CD4-positive, alpha-beta T cell treated with Interleukin-15 for 4 hours (primary cell): ENCODE data around the gene RALGDS.
A peak's percentile ranks its signal among the peaks of the same experiment; 100 is the strongest.

Experiments
- DNase-seq: peaks from one replicate; pipeline ENCODE4 v3.0.0-alpha.2; 2020; ENCODE audit warnings: low spot score

The RALGDS gene

DNA sequence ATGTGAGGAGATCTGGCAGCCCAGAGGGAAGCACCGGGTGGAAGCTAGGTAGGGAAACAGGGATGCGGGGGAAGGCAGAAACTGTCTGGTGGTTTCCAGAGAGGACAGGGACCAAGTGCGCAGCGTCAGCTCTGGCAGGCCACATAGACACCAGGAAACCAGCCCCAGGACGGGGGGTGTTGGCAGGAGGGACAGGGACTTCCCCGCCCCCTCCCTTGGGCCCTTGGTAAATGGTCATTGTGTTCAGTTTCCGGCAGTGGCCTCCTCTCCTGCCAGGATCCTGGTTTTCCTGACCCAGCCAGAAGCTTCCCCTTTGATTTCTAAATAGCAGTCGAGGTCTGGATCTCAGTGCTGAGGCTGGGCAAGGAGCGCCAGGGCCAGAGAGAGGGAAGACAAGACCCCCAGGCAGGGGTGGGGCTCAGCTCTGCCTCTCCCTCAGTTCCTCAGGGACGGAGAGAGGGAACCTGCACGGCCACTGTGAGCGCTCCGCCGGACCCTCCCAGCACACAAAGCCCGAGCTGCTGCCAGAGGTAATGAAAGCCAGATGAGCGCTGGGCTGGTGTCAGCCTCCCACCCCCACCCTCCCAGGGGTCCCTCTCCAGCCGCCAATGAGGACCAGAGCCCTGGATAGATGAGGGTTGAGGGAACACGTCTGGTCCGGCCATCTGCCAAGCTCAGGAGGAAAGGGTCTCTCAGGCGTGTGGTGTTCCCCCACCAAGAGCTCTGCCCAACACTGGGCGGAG is 1.8 kb downstream of the RALGDS start:
- DNase-seq, result no peak

DNA sequence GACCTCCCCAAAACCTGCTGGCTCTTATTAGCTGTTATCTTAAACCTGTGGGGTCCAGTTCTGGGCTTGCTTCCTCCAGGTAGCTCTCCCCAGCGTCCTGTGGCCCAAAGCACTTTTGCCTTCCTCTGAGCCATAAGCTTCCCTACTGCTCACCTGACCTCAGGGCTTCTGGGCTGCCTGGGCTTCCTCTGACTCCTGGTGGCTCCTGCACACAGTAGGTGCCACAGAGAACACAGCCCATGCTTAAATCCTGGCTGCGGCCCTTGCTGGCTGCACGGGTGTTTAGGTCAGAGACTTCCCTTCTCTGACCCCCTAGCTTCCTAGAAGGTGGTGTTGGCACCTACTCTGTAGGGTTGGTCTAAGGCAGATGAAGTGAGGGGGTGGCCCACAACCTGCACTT is 2.5 kb downstream of the RALGDS start:
- no peak for DNase-seq

DNA sequence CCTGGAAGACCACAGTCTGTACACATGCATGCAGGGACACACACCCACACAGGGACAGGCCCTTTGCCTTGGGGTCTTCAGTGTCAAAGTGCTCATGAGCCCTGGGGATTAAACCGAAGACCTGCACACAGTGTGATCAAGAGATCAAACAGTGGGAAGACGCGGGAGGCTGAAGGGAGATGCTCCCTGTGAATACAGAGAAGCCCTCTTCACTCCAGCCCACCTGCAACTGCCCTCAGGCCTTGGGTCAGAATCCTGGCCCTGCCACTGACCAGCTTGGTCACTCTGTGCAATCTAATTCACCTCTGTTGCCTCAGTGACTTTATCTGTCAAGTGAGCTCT is 2.9 kb downstream of the RALGDS start:
- DNase-seq, result no peak

DNA sequence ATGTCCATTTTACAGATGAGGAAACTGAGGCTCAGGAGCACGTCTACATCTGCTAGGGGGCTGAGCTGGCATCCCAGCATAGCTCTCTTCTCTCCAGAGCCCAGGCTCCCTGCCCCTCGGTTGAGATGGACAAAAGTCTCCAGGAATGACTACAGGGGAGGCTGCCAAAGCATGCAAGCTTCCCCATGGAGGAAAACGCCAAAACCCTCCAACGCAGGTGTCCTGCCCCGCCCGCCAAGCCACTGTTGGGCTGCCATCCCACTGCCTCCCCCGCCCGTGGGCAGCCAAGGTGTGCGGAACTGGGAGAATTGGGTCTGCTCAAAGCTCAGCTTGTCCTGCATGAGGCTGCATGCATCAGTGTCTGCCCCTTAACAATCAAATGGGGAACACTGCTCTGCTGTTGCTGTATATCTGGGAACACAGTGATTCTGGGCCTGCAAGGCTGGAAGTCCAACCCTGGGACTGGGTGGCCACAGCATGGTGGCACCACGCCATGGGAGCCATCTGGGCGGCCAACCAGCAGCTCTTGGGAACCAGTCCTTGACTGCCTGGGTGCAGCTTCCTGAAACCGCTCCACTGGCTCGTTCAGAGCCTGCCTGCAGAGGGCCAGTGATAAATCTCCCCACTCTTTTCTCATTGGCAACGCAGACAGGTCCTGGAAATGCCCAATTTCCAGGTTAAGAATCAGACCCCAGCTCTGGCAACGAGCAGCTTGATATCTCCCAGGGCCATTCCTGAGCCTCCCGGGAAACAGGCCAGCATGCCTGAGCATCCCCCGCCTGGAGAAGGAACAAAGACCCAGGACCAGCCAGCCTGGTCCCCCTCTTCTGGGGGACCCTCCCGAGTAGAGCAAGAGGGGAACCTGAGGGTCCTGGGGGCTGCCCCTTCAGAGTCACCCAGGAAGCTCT is 3.5 kb downstream of the RALGDS start:
- no peak for DNase-seq

DNA sequence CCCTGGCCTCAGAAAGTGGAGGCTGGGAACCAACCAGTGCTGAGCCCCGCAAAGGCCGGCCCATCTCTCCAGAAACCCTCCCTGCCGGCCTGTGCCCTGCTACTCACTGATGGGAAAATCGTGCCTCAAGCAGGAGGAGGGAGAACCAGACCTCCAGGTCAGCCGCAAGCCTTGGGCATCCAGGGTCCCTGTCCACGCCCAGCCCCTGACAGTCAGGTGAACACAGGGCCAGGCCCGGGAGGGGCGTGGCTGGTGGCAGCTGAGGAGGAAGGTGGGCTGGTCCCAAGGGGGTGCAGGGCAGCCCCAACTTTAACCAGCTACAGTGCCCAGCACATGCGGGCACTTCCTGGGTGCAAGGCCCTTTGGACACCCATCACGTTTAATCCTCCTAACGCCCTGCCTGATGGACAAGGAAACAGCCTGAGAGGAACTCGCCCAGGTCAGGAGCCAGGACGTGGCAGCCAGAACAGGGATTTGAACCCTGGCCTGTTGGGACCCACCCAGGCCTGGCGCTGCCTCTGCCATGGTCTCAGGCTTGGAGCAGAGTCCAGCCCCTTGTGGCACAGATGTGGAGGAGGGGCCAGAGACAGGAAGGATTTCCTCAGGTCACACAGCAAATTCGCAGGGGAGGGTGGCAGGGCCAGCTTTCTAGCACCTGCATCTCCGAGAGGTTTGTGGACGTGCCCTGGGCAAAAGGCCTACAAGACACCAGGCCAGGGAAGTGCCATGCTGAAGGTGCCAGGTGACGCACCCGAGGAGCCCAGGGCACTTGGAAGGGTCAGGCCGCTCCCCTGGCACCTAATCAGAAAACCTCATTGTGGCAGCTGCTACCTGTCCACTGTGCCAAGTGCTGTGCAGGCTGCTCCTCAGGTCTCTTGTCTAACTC is 4.5 kb downstream of the RALGDS start:
- DNase-seq, result no peak

- peak; percentile 56 for DNase-seq
Observed at GRCh38 chr9:133115604-133116345, 5.3 kb downstream of the RALGDS start.

DNA sequence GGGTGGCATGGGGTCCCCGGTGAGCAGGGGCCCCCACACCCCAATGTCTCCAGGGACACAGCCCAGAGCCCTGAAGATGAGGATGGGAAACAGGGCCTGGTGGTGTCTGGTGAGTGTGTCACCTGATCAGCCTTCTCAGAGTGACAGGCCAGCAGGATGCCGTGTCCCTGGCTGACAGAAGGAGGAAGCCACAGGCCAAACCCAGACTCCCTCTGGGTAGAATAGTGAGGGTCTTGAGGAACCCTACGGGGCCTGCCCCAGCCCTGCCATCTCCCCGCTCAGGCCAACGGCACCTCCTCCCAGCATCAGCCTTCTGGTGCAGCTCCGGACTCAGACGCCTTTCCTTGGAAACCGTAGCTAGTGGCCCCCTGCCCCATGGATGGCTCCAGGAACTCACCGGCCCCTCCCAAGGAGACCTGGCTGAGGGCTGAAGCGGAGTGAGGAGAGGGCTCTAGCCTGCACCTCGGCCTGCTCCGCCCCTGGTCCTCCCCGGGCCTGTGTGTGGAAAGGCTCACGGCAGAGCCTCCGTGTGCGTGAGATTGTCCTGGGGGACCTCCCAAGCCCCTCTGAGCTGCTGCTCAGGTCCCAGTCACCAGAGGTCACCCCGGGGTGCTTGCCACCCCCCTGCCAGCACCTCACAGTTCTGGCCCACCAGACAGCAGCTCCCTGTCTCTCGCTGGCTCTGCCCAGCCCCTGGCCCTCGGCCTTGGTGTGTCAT is 6.0 kb downstream of the RALGDS start:
- DNase-seq, result no peak

- DNase-seq, result no peak
Observed at GRCh38 chr9:133113949-133114885, 6.8 kb downstream of the RALGDS start.

DNA sequence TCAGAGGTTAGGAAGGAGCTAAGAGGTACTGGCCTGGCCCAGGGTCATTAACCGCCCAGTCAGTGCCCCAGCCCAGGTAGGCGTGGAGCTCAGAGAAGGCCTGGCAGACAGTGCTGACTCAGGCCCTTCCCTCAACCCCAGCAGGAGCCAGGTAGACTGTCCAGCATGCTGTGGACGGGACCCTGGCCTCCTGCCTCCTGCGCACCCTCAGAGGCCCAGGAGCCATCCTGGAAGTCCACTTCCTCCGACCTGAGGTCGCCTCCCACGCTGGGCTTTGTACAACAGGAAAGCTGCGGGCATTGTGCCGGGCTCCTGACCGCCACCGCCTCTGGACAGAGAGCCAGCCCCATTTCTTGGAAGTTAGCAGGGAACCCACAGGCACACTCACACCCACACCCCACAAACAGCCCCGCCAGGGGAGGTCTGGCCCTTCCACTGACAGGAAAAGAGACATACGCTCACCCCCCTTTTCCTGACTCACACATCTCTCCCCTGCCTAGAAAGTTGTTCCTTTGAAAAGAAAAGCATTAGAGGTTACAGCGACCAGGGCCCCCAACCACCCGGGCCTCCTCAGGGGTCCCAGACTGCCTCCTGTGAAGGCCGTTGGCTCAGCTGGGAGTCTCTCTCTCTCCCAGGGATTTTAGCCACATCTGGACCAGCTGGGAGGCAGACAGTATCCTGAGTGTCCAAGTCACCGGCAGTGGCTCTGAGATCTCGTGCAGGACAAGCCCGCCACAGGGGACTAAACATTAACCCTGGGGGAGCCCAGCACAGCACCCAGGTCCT is 7.7 kb downstream of the RALGDS start:
- DNase-seq, result no peak

DNA sequence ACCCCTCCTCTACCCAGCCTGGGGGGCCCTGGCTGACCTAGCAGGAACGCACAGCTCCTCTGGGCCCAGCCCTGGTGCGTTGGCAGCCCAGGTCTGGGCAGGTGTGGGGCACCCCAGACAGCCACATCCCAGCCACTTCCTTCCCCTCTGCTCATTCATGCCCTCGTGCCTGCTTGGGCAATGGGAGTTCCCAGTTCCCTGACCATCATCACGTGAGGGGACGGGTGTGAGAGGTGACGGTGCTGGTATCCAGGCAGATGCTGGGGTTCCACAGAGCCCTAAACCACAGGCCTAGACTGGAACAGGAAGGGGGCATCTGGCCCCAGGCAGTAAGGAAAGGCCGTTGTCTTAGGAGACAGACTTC is 8.4 kb downstream of the RALGDS start:
- peak; percentile 58 for DNase-seq

DNA sequence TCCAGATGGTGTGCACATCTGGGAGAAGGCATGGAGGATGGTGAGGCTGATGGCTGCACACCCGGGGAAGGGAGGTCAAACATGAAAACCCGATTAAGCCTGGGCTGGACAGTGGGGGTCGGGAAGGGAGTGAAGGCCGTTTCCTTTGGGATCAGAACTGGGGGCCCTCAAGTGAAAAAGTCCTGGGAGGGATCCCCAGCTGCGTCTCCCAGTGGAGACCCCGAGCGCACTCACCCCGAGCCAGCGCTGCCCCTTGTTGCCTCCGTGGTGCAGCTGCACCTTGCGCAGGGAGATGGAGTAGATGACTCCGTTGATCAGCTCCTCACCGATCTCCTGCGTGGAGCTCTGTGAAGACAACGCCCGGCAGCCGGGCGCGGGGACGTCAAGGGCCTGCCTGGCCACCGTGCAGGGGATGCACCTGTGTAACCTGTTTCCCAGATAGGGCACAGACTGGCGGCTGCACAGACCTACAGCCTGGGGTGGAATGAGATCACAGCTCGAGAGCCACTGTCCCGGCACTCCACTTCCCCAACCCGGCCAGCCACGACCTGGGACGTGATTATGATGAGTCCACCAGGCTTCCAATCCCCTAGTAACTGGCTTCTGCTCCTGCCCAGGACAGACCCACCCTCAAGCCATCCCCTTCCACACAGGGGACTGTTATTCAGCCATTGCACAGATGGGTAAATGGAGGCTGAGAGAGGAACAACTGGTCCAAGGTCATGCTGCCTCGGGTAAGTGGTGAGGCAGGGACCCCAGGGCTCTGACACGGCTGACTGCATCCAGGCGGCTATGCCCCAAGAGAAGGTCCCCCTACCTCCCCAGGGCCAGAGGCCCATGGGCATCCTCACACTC is 9.0 kb downstream of the RALGDS start:
- no peak for DNase-seq

- DNase-seq, result no peak
Observed at GRCh38 chr9:133109931-133110650, 10.9 kb downstream of the RALGDS start.

DNA sequence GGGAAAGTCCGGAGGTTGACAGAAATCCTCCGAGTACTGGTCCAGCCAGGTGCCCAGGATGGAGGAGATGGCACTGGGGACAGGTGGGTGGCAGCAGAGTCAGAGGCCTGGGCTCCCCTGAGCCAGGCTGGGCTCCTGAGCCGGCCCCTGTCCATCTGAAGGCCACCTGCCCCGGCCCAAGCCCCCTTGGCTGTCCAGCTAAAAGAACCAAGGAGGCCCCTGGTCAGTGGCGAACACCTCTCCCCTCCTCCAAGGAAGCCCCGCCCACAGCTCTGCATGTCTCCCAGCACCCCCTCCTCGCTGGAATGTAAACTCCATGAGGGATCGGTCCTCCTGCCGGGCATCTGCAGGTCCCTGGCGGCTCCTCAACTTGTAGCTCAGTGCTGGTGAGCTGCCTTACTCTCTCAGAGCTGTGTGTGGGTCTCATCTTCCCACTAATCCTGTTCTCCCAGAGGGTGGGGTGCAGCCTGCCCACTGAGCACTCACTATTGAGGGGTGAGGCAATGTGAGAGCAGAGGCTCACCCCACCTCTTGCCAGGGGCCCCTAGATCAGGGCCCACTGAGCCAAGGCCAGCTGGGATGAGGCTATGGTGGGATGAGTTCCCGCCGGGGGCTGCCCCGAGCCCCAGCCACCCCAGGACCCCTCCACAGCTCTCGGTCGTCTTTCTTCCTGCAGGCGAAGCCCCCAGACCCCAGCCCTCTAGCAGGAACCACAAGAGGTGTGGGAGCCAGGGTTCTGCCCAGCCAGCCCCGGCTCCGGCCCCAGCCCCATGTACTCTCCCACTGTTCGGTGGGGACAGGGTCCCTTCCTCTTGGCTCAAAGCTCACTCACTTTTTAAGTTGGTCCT is 12.0 kb downstream of the RALGDS start:
- no peak for DNase-seq

DNA sequence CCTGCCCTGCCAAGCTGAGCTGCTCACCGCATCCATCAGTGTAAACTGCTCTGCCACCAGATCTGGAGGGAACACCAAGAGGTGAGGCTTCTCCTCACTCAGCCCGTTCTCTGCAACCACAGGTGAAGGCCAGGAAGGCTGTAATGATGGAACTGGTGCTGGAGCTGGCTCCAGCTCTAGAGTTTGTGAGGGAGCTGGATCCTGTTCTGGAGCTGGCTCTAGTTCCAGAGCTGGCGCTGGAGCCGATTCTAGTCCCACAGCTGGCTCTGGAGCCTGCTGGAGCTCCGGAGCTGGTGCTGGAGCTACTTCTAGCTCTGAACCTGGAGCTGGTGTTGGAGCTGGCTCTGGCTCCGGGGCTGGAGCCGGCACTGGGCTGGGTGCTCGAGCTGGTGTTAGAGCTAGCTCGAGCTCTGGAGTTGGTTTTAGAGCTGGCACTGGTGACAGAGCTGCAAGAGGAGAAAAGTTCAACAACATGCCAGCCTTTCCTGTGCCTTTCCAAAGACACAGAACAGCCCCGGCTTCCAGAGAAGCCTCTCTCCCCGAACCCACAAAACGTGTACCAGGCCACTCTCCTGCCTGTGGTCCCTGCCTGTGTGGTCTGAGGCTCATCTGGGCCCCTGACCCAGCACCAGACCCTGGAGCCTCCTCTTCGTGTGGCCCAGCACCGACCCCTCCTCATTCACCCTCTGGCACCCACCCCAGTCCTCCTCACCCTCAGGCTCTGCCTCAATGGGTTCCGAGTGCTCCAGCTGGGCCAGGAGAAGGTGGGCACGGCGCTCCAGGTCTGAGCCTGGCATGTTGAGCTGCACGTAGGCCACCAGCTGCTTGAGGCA is 12.9 kb downstream of the RALGDS start:
- no peak for DNase-seq

DNA sequence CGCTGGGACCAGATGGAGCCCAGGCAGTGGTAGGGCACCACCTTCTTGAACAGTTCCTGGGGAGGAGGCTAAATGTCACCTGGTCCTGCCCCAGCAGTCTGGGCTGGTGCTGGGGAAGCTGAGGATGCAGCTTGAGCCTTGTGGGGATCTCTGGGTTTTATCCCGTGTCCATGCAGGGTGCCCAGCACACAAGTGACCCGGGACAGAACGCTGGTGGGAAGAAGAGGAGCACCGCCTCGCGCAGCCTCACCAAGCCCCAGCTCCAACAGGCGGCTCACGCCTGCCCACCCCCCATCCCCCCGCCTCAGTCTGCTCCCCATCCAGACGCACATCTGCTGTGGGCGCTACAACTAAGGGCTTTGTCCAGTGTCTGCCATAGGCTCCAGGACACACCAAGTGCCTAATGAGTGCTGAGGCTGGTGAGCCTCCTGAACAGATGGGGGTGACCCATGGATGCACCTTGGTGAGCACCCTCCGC is 13.8 kb downstream of the RALGDS start:
- DNase-seq, result no peak
